K562 (cell line): Measurements from ENCODE around the gene TCP10L. TPM values are rescaled to one million over a fixed set of nuclear protein-coding genes. Genes with fewer than 3 reads are reported as not detected.

Experiments used
- ATAC-seq: fragments of 200-7000 bp; cut with Tn5 transposase; 3 replicates; pipeline ENCODE4 v1.9.1; 2020; ENCODE audit warnings: moderate library complexity
- BruUV-seq: library from RNA; stranded (reverse); fragments of 400-500 nt; replicated peaks from 2 replicates; lab custom pipeline; 2021; lab: Mats Ljungman, UMichigan
- CTCF ChIA-PET: fragments of 300-600 bp; formaldehyde crosslinking; extraction: SDS; loops from one replicate; lab custom pipeline; 2021; ENCODE audit warnings: low intra/inter-chr PET ratio; lab: Yijun Ruan, JAX
- POLR2A ChIA-PET: fragments of 300-600, 350-650 bp; sonication (Branson Sonifier 250); formaldehyde crosslinking; extraction: SDS; loops from one replicate; lab custom pipeline; 2021; ENCODE audit warnings: antibody characterized with exemption, inconsistent platforms; lab: Yijun Ruan, JAX
- DNase-seq, 4 experiments: peaks; one replicate each; pipeline versions ENCODE4 v3.0.0 to v3.0.0-alpha.2; 2011 to 2018; ENCODE audit warnings: low spot score in 3 of 4, mixed read lengths in 3 of 4; ENCODE audit errors: extremely low read depth in 1 of 4
- FAIRE-seq: peaks from 2 replicates; lab custom pipeline; 2011; peaks lifted over from hg19 to GRCh38; lab: Jason Lieb, UNC
- H2AFZ ChIP-seq: 2 replicates; pipeline ENCODE4 v1.6.0; 2011; ENCODE audit warnings: low read depth, low read length, control low read depth, inconsistent platforms
- H3K27ac ChIP-seq: fragments of 200-600 bp; 3 replicates; pipeline ENCODE4 v1.8.0; 2011; ENCODE audit warnings: low read depth, mild to moderate bottlenecking, control low read depth, inconsistent platforms, low read length, moderate library complexity, mixed read lengths; ENCODE audit errors: extremely low read depth
- H3K27me3 ChIP-seq, 2 experiments: fragments of 300-600 bp in 1 of 2; 2 replicates in 1 of 2; 3 replicates in 1 of 2; pipeline versions ENCODE4 v1.6.0 to v1.8.0; 2011; ENCODE audit warnings: inconsistent platforms in 2 of 2, low read length in 2 of 2, mild to moderate bottlenecking in 1 of 2, mixed read lengths in 1 of 2, moderate library complexity in 1 of 2; ENCODE audit not compliant: control insufficient read depth in 2 of 2, insufficient read depth in 2 of 2
- H3K36me3 ChIP-seq: fragments of 300-600 bp; 3 replicates; pipeline ENCODE4 v1.8.0; 2011; ENCODE audit warnings: mild to moderate bottlenecking, low read length, inconsistent platforms; ENCODE audit not compliant: control insufficient read depth, insufficient read depth
- H3K4me1 ChIP-seq, 2 experiments: fragments of 200-600 bp in 1 of 2; replicated peaks in 1 of 2; 2 replicates in 1 of 2; 3 replicates in 1 of 2; pipeline versions ENCODE4 v1.5.1 to v1.8.0; 2011; ENCODE audit warnings: inconsistent platforms in 2 of 2, low read length in 2 of 2, mild to moderate bottlenecking in 1 of 2, mixed read lengths in 1 of 2, moderate library complexity in 1 of 2; ENCODE audit not compliant: control insufficient read depth in 2 of 2, insufficient read depth in 2 of 2
- H3K4me2 ChIP-seq: 2 replicates; pipeline ENCODE4 v1.6.1; 2011; ENCODE audit warnings: low read length, control low read depth, inconsistent platforms, mixed read lengths; ENCODE audit not compliant: insufficient read depth
- H3K4me3 ChIP-seq: fragments of 200-600 bp; sonication (generic), shearing (Covaris generic); 2 replicates; pipeline ENCODE4 v1.5.1; 2016; ENCODE audit warnings: control low read depth, inconsistent platforms
- H3K79me2 ChIP-seq: fragments of 200-600 bp; 3 replicates; pipeline ENCODE4 v1.8.0; 2011; ENCODE audit warnings: low read length, inconsistent platforms; ENCODE audit not compliant: control insufficient read depth, insufficient read depth
- H3K9ac ChIP-seq, 2 experiments: 2 replicates each; pipeline versions ENCODE4 v1.6.0 to v1.6.1; 2011; ENCODE audit warnings: low read depth in 2 of 2, low read length in 2 of 2, control low read depth in 1 of 2, inconsistent platforms in 1 of 2, mild to moderate bottlenecking in 1 of 2, mixed read lengths in 1 of 2; ENCODE audit not compliant: insufficient read depth in 1 of 2
- H3K9me1 ChIP-seq: one replicate; pipeline ENCODE4 v1.6.0; 2011; ENCODE audit warnings: inconsistent platforms, mild to moderate bottlenecking, low read length, moderate library complexity; ENCODE audit not compliant: control insufficient read depth, insufficient read depth
- H3K9me3 ChIP-seq: replicated peaks from 2 replicates; pipeline ENCODE4 v1.5.1; 2011; ENCODE audit warnings: low read depth, low read length, inconsistent platforms; ENCODE audit not compliant: control insufficient read depth, insufficient read depth
- H4K20me1 ChIP-seq: replicated peaks from 2 replicates; pipeline ENCODE4 v1.6.1; 2011; ENCODE audit warnings: low read length, inconsistent platforms, mixed read lengths; ENCODE audit not compliant: control insufficient read depth, insufficient read depth
- CBX5 ChIP-seq: IDR thresholded peaks from 2 replicates; pipeline ENCODE4 v1.6.1; 2014; ENCODE audit warnings: low read depth, borderline replicate concordance
- DDX20 ChIP-seq: fragments of 450-650 bp; IDR thresholded peaks from 2 replicates; pipeline ENCODE4 v1.6.1; 2016; ENCODE audit warnings: missing genetic modification characterization, low read depth, mild to moderate bottlenecking, missing compliant biosample characterization, moderate library complexity
- ETV6 ChIP-seq, 3 experiments: fragments of 150-350 bp in 1 of 3; sonication (generic) in 1 of 3; formaldehyde crosslinking in 1 of 3; IDR thresholded peaks; 2 replicates each; pipeline versions ENCODE4 v1.6.1 to v1.8.0; 2014 to 2022; ENCODE audit warnings: borderline replicate concordance in 2 of 3, low read depth in 2 of 3, antibody characterized with exemption in 1 of 3, low read length in 1 of 3, mild to moderate bottlenecking in 1 of 3, missing genetic modification reagents in 1 of 3
- EZH2 ChIP-seq: IDR thresholded peaks from 2 replicates; pipeline ENCODE4 v1.6.1; 2012; ENCODE audit warnings: low read depth, mild to moderate bottlenecking, inconsistent platforms, low read length, borderline replicate concordance
- PCBP1 ChIP-seq: fragments of 200-400 bp; formaldehyde crosslinking; IDR thresholded peaks from 2 replicates; pipeline ENCODE4 v1.6.1; 2018; ENCODE audit warnings: mild to moderate bottlenecking, low read depth, low read length; ENCODE audit not compliant: poor library complexity, severe bottlenecking
- PHF20 ChIP-seq: fragments of 450-650 bp; IDR thresholded peaks from 2 replicates; pipeline ENCODE4 v1.6.1; 2018; ENCODE audit not compliant: partially characterized antibody
- PML ChIP-seq: IDR thresholded peaks from 2 replicates; pipeline ENCODE4 v1.6.1; 2012; ENCODE audit warnings: low read length, inconsistent platforms
- RFX1 ChIP-seq: fragments of 450-650 bp; IDR thresholded peaks from 2 replicates; pipeline ENCODE4 v1.6.1; 2016; ENCODE audit warnings: mild to moderate bottlenecking, moderate library complexity
- XRCC5 ChIP-seq: fragments of 200-400 bp; formaldehyde crosslinking; IDR thresholded peaks from 2 replicates; pipeline ENCODE4 v1.6.1; 2017; ENCODE audit warnings: low read depth, mild to moderate bottlenecking, low read length
- WGBS: fragments of 100-300 bp; shearing (Covaris generic); methylation state at CpG from one replicate; pipeline ENCODE4 v1.1.6; 2016; ENCODE audit warnings: low coverage, mixed read lengths; ENCODE audit not compliant: insufficient coverage; ENCODE audit errors: missing lambda C conversion rate; 5-methylcytosine and 5-hydroxymethylcytosine counted together
- in situ Hi-C: fragments of 300-500 bp; cut with MboI; formaldehyde crosslinking; loops from 4 replicates; pipeline ENCODE4 v1.15.0; 2018; ENCODE audit warnings: inconsistent platforms, mixed read lengths
- intact Hi-C: fragments of 100-400 bp; cut with micrococcal nuclease; formaldehyde crosslinking; loops from 2 replicates; pipeline ENCODE4 v1.14.2; 2022
- polyA plus RNA-seq, 8 experiments: library from polyadenylated mRNA; depleted of rRNA in 4 of 8; stranded (reverse) in 5 of 8; unstranded in 3 of 8; fragments of >200 nt; fragmentation: Nextera tagmentation in 2 of 8; fragmentation: Illumina TruSeq in 1 of 8; extraction: Ambion mirVana in 2 of 8; extraction: Trizol in 1 of 8; gene quantifications; 2 replicates each; pipeline versions ENCODE4 v1.2.1 to v1.2.3, GENCODE V29; 2011 to 2014; ENCODE audit warnings: inconsistent platforms in 1 of 8, missing spikeins in 1 of 8
- total RNA-seq, 7 experiments: library from RNA; depleted of rRNA in 6 of 7; stranded (reverse); fragments of >200 nt in 6 of 7; fragmentation: Illumina TruSeq in 2 of 7; extraction: Trizol in 2 of 7; gene quantifications; 2 replicates each; pipeline versions ENCODE4 v1.2.1 to v1.2.3, GENCODE V29; 2011 to 2021; ENCODE audit warnings: low replicate concordance in 1 of 7
- TF ChIP-seq, protein P1 (sequence below): fragments of 450-650 bp; IDR thresholded peaks from 2 replicates; pipeline ENCODE4 v1.6.1; 2016; ENCODE audit warnings: missing biosample characterization, missing genetic modification characterization
- TF ChIP-seq, protein P2 (sequence below): sonication (generic); formaldehyde crosslinking; IDR thresholded peaks from 2 replicates; pipeline ENCODE4 v1.8.0; 2022; ENCODE audit warnings: mild to moderate bottlenecking, missing genetic modification reagents, borderline replicate concordance
- TF ChIP-seq, protein P3 (sequence below): sonication (generic); formaldehyde crosslinking; IDR thresholded peaks from 2 replicates; pipeline ENCODE4 v1.8.0; 2022; ENCODE audit warnings: mild to moderate bottlenecking, missing genetic modification reagents

The TCP10L gene
- total and polyA plus RNA-seq, 9 of the 15 experiments (the other 6 are each of a cell fraction or from before 2014, with no cell fraction given), result 0.34 to 0.91 (median 0.56) TPM; not detected in 2

DNA sequence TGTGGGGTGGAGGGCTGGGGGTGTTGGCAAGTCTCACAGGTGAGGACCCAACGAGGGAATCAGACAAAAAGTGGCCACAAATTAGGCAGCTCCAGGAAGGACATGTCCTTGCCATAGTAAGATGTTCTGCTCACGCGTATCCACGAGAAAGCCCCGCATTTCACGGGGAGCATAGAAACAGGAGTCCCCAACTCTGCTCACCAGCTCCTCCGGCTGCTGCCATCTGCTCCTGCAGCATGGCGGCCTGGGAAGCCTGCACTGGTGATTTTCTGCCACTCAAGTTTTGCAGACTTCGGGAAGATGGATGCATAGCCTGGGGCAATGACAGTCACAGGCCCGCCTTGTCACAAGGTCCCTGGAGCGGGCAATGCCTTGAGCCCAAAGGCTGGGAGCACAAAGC is 9.3 kb downstream of the TCP10L start (continued):
- TF ChIP-seq, protein P1, sequence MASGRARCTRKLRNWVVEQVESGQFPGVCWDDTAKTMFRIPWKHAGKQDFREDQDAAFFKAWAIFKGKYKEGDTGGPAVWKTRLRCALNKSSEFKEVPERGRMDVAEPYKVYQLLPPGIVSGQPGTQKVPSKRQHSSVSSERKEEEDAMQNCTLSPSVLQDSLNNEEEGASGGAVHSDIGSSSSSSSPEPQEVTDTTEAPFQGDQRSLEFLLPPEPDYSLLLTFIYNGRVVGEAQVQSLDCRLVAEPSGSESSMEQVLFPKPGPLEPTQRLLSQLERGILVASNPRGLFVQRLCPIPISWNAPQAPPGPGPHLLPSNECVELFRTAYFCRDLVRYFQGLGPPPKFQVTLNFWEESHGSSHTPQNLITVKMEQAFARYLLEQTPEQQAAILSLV, result no peak
- TF ChIP-seq ETV6 (IDR thresholded peaks at IDR 0.05; ENCODE audit: borderline replicate concordance in 1 of 2, low read depth in 2 of 2, low read length in 1 of 2) (no peak), ETV6 (CRISPR knock-in tag; IDR thresholded peaks at IDR 0.05; ENCODE audit: borderline replicate concordance) (no peak), PHF20 (no peak)

DNA sequence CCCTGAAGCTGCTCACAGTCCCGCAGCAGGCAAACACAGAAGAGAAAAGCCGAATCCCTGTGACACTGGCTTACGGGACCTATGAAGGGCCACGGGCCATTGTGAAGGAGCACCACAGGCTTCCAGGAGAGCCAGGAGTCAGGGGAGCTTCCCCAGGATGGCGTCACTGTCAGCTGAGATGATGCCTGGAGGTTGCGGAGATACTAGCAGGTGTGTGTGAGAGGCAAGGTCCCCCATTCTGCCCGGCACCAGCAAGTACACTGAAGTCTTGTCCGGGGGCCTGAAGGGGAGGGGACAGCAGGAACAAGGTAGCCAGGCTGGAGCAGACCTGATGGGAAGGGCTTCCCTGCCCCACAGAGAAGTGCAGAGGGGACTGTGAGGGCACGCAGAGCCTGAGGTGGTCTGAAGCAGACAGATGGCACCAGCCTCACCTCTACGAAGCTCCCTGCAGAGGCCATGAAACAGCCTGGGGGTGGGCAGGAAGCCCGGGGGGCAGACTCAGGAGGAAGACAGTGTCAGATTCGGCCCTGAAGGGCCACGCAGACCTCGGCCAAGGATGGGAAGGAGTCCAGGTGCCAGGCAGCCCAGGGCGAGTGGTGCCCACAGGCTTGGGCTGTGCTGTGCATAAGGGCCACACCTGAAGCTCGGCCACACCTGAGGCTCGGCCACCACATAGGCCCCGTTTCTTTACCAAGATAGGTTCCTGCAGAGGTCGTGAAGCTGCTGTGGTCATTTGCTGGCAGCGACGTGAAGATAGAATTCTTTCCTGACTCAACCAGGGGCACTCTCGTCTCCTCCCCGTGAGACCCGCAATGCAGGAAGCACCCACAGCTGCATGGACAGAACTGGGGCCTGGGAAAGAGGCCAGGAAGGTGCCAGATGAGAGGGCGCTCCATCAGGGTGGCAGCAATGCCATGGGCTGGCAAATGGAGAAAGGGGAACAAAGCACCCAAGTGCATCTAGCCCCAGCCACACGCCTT is 10.1 kb downstream of the TCP10L start:
- H3K4me1 ChIP-seq, result peaks cover 5 to 12% of the 10 kb centered on the region in 2 experiments; a peak in 3 of 5 replicates
- 0 out of 4 replicates have a peak overlapping the region, but pooled peaks of 1 of the 2 experiments have one; percentile 38 for H3K9ac ChIP-seq
- H3K27ac ChIP-seq, result no peak overlapping the region
- BruUV-seq, result no TSS peak
- H3K79me2 ChIP-seq, result no peaks in the 10 kb centered on the region
- no peaks in the 10 kb centered on the region for H4K20me1 ChIP-seq
- in situ Hi-C loops (loop anchor here (5.0 kb wide), 1 partner anchor 168 kb away; no protein-coding TSS in a partner anchor), intact Hi-C loops (no loop called here)
- no peak overlapping the region for H3K4me3 ChIP-seq
- TF ChIP-seq DDX20 (tag), result no peak
- TF ChIP-seq, protein P2, sequence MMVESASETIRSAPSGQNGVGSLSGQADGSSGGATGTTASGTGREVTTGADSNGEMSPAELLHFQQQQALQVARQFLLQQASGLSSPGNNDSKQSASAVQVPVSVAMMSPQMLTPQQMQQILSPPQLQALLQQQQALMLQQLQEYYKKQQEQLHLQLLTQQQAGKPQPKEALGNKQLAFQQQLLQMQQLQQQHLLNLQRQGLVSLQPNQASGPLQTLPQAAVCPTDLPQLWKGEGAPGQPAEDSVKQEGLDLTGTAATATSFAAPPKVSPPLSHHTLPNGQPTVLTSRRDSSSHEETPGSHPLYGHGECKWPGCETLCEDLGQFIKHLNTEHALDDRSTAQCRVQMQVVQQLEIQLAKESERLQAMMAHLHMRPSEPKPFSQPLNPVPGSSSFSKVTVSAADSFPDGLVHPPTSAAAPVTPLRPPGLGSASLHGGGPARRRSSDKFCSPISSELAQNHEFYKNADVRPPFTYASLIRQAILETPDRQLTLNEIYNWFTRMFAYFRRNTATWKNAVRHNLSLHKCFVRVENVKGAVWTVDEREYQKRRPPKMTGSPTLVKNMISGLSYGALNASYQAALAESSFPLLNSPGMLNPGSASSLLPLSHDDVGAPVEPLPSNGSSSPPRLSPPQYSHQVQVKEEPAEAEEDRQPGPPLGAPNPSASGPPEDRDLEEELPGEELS (CRISPR knock-in tag), result no peak
- TF ChIP-seq PCBP1, result no peak
- no peak for TF ChIP-seq RFX1
- TF ChIP-seq PML, result no peak
- TF ChIP-seq, protein P3, sequence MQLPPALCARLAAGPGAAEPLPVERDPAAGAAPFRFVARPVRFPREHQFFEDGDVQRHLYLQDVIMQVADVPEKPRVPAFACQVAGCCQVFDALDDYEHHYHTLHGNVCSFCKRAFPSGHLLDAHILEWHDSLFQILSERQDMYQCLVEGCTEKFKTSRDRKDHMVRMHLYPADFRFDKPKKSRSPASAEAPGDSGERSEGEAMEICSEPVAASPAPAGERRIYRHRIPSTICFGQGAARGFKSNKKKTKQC, result no peak
- TF ChIP-seq CBX5, result no peak
- TF ChIP-seq XRCC5, result no peak
- TF ChIP-seq EZH2, result peak; percentile 35; the same call in 1 of the 2 replicates
- no peak for FAIRE-seq
- 0 out of 2 replicates have a peak overlapping the region, but pooled peaks have one; percentile 1 for H2AFZ ChIP-seq
- peak; percentile 6; the same call in 1 of the 3 replicates for ATAC-seq
- peak in 1 of 4 experiments; percentile 7 for DNase-seq
- peaks cover 46 to 59% of the 10 kb centered on the region in 2 experiments for H3K27me3 ChIP-seq
- ChIA-PET CTCF (no interaction called here), POLR2A (interaction anchor here (0.7 kb wide), 1 partner anchor 137 kb away, joined by 6 read pairs; no protein-coding TSS in a partner anchor)
- H3K36me3 ChIP-seq, result no peaks in the 10 kb centered on the region
- 9% methylated on average over 26 of the region's 26 CpGs for whole genome bisulfite sequencing
- H3K4me2 ChIP-seq, result no peak overlapping the region
- H3K9me3 ChIP-seq, result no peaks in the 10 kb centered on the region
- H3K9me1 ChIP-seq, result no peaks in the 10 kb centered on the region
